ACC112 (cell line): Measurements from ENCODE around the gene IKZF4.

ENCODE experiments used
- H2AFZ ChIP-seq: fragments of 200-600 bp; sonication (generic); one replicate; pipeline ENCODE4 v1.6.0; 2017; ENCODE audit warnings: antibody characterized with exemption, low read length; ENCODE audit not compliant: unreplicated experiment
- H3K27ac ChIP-seq: fragments of 200-600 bp; sonication (generic); 2 replicates; pipeline ENCODE4 v1.5.1; 2014; ENCODE audit warnings: low read depth, mild to moderate bottlenecking, antibody characterized with exemption, low read length, moderate library complexity
- H3K27me3 ChIP-seq: fragments of 200-600 bp; sonication (generic); 2 replicates; pipeline ENCODE4 v1.6.1; 2014; ENCODE audit warnings: mild to moderate bottlenecking, antibody characterized with exemption, low read length, moderate library complexity, mixed read lengths; ENCODE audit not compliant: insufficient read depth
- H3K36me3 ChIP-seq: fragments of 200-600 bp; sonication (generic); 2 replicates; pipeline ENCODE4 v1.6.1; 2016; ENCODE audit warnings: mild to moderate bottlenecking, antibody characterized with exemption, low read length, moderate library complexity, mixed read lengths; ENCODE audit not compliant: insufficient read depth
- H3K4me1 ChIP-seq: fragments of 200-600 bp; sonication (generic); one replicate; pipeline ENCODE4 v1.6.1; 2016; ENCODE audit warnings: low read length, mixed read lengths; ENCODE audit not compliant: insufficient read depth, unreplicated experiment, control insufficient read depth
- H3K4me3 ChIP-seq: fragments of 200-600 bp; sonication (generic); 2 replicates; pipeline ENCODE4 v1.5.1; 2014; ENCODE audit warnings: mild to moderate bottlenecking, low read depth, low read length
- H3K79me2 ChIP-seq: fragments of 200-600 bp; sonication (generic); one replicate; pipeline ENCODE4 v1.6.0; 2016; ENCODE audit warnings: low read length; ENCODE audit not compliant: control insufficient read depth, unreplicated experiment, insufficient read depth

The IKZF4 gene

DNA sequence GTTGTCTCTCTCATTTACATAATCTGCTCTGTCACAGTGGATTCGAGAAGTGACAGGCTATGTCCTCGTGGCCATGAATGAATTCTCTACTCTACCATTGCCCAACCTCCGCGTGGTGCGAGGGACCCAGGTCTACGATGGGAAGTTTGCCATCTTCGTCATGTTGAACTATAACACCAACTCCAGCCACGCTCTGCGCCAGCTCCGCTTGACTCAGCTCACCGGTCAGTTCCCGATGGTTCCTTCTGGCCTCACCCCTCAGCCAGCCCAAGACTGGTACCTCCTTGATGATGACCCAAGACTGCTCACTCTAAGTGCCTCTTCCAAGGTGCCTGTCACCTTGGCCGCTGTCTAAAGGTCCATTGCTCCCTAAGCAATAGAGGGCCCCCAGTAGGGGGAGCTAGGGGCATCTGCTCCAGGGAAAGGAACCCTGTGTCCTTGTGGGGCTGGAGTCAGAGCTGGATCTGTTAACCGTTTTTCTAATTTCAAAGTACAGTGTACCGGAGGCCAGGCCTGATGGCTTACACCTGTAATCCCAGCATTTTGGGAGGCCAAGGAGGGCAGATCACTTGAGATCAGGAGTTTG, 64.2 kb downstream of the IKZF4 start:
- Histone ChIP-seq H3K4me3 (no peak overlapping the region), H3K4me1 (no peaks in the 10 kb centered on the region), H3K79me2 (no peaks in the 10 kb centered on the region), H3K36me3 (no peaks in the 10 kb centered on the region), H3K27ac (no peak overlapping the region), H2AFZ (no peak overlapping the region), H3K27me3 (peaks cover 33% of the 10 kb centered on the region)

DNA sequence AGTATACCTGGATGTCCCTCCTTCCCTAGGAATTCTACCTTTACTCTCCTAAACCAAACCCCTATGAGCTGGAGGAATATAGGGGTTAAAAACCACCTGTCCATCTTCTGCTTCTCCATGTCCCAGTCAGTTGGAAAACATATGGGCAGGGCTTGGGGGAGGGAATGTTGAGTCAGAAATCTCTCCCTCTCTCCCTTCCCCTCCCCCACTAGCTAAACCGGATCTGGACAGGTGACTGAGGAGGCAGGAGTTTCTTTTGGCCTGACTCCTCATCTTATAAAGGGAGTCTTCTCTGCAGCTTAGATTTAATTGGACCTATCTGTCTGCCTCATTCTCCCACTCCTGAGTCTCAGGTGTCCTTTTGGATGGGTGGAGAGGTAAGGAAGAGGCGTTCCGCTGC, 65.3 kb downstream of the IKZF4 start:
- Histone ChIP-seq H3K27ac (no peak overlapping the region), H2AFZ (no peak overlapping the region), H3K4me1 (no peaks in the 10 kb centered on the region), H3K36me3 (no peaks in the 10 kb centered on the region), H3K4me3 (no peak overlapping the region), H3K79me2 (no peaks in the 10 kb centered on the region), H3K27me3 (peaks cover 24% of the 10 kb centered on the region)

- Histone ChIP-seq H2AFZ (no peak overlapping the region), H3K4me3 (no peak overlapping the region), H3K27me3 (peaks cover 20% of the 10 kb centered on the region), H3K79me2 (no peaks in the 10 kb centered on the region), H3K27ac (no peak overlapping the region), H3K36me3 (no peaks in the 10 kb centered on the region), H3K4me1 (no peaks in the 10 kb centered on the region)
Measured at GRCh38 chr12:56086608-56087007, 65.8 kb downstream of the IKZF4 start.

- Histone ChIP-seq H3K4me3 (no peak overlapping the region), H2AFZ (no peak overlapping the region), H3K79me2 (no peaks in the 10 kb centered on the region), H3K27ac (no peak overlapping the region), H3K4me1 (no peaks in the 10 kb centered on the region), H3K27me3 (peaks cover 18% of the 10 kb centered on the region), H3K36me3 (no peaks in the 10 kb centered on the region)
Measured at GRCh38 chr12:56087220-56087619, 66.4 kb downstream of the IKZF4 start.
